ENCODE measurements around the gene PRKAB1.
"Not testable (repeated sequence)": the region's sequence is repeated elsewhere in the genome, so short reads cannot be mapped to it uniquely, and the experiment has no call there.

The PRKAB1 gene

GRCh38 chr12:119686776-119687175 is 18.8 kb downstream of the PRKAB1 start:
- DNase-seq: no peak

DNA sequence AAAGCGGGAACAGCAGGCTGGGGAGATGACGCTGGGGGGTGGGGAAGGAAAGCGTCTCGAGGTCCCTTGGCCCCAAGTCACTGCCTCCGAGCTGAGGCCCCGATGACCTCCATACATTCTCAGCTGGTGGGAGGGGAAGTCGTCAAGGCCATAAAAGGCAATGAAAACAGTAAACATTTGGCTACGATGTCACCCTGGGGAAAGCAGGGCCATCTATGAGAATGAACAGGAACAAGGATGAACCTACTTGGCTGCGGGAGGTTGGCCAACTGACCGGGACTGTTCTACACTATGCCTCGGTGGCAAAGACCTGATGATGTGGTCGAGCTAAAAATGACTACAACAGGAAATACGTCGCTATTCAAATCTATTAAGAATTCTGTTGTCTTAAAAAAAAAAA is 19.5 kb downstream of the PRKAB1 start:
- no peak for DNase-seq

GRCh38 chr12:119687879-119688278 is 19.9 kb downstream of the PRKAB1 start:
- no peak for DNase-seq

GRCh38 chr12:119689935-119690500 is 22.1 kb downstream of the PRKAB1 start:
- DNase-seq: no peak

GRCh38 chr12:119691202-119691810 is 23.4 kb downstream of the PRKAB1 start:
- no peak for DNase-seq

GRCh38 chr12:119692410-119692809 is 24.5 kb downstream of the PRKAB1 start:
- DNase-seq: peak; percentile 92

GRCh38 chr12:119692997-119693396 is 25.1 kb downstream of the PRKAB1 start:
- no peak for DNase-seq

DNA sequence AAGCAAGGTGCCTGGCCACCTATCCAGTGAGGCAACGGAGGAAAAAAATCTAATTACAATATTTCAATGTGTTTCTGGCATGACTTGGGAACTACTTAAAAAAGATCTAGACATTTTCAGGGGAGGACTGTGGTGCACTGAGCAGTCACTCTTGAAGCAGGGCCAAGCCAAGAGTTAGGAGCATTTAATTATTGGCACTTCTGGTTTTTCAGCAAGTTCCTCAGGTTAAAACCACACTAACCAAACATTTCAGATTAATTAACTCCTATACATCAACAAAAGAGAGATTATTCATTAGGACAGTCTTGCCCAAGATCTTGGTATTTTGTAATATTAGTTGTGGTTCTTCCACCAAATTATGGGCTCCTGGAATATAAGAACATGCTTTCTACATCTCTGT is 25.6 kb downstream of the PRKAB1 start:
- no peak for DNase-seq

- DNase-seq: no peak
Observed at GRCh38 chr12:119694111-119694510, 26.2 kb downstream of the PRKAB1 start.

DNA sequence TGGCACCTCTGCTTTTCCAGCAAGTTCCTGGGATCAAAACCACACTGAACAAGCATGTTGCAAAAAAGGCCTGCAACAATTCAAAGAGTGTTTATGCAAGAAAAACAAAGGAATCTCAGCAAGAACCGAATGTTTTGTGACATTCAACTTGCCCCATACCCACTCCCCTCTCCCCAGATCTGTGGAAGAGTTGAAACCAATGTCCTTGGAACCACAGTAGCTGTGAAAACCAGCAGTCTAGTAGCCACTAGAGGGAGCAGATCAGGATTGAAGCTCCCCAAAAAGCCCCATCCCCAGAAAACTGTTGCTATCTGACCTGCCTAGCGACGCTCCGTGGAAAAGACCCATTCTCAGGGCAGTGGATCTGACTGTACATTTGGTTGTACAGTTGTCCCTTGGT is 27.1 kb downstream of the PRKAB1 start:
- DNase-seq: peak; percentile 11

DNA sequence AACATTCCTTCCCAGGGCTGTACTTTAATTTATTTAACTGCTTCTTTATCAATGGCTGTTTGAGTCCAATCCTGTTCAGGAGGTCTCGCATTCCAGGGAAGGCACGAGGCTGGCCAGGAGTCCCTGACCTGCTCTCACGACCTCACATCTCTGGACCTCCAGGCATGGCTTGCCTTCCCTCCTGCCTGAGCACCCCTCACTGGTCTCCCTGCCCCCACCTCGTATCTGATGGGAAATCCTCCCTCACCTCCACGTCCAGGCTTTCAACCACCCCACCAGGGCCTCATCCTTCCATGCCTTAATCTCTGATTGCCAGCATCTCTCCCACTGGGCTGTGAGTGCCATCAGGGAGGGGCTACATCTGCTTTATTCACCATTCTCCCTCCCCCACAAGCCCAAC is 29.0 kb downstream of the PRKAB1 start:
- DNase-seq: no peak

GRCh38 chr12:119699199-119699760 is 31.3 kb downstream of the PRKAB1 start:
- DNase-seq: no peak

- no peak for DNase-seq
Observed at GRCh38 chr12:119700078-119700477, 32.1 kb downstream of the PRKAB1 start.

GRCh38 chr12:119704065-119704747 is 36.3 kb downstream of the PRKAB1 start:
- no peak for DNase-seq

DNA sequence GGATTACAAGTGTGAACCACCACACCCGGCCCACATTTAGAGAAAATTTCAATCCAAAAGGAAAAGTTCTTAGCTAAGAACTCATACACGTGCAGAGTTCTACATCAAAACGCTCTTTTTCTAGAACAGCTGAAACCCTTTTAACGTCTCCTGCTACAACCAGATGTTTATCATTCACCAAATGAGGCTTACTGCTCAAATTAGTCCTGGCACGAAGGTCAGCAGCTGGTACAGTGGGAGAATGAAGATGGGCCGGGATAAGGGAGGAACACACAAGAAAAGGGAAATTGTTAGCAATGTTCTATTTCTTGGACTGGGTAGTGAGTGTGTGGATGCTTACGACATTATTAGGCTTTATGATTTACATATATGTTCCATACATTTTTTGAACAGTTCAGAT is 37.2 kb downstream of the PRKAB1 start:
- DNase-seq: no peak

DNA sequence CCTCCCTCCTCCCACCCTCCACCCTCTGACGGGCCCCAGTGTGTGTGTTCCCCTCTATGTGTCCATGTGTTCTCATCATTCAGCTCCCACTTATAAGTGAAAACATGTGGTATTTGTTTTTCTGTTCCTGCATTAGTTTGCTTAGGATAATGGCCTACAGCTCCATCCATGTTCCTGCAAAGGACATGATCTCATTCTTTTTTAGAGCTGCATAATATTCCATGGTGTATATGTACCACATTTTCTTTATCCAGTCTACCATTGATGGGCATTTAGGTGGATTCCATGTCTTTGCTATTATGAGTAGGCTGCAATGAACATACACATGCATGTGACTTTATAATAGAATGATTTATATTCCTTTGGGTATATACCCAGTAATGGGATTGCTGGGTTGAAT is 38.5 kb downstream of the PRKAB1 start:
- not testable (repeated sequence) for DNase-seq

DNA sequence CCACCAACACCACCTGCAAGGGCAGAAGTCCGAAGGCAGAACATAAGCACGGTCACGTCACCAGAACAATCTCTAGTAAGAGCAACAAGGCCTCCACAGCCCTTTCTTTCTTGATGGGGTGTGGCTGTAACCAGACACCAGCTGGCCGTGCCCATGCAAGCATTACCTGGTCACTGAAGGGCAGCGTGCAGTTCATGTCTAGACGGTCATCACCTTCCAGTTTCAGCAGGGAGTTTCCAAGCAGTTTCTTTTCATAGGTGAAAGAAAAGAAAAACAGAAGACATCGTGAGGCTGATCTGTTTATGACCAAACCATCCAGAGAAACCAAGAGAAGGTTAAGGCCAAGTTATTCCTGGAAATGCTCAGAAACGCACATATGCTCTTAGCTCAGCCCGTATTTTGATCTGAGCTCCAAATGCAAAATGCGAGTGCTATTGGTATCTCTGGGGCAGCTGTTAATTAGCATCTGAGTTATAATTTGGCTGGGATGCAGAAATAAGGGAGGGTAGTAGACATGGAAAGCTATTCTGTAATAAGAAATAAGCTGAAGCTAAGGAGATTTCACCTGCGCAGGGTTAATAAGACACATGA is 42.5 kb downstream of the PRKAB1 start:
- no peak for DNase-seq

GRCh38 chr12:119710965-119711551 is 43.1 kb downstream of the PRKAB1 start:
- no peak for DNase-seq

DNA sequence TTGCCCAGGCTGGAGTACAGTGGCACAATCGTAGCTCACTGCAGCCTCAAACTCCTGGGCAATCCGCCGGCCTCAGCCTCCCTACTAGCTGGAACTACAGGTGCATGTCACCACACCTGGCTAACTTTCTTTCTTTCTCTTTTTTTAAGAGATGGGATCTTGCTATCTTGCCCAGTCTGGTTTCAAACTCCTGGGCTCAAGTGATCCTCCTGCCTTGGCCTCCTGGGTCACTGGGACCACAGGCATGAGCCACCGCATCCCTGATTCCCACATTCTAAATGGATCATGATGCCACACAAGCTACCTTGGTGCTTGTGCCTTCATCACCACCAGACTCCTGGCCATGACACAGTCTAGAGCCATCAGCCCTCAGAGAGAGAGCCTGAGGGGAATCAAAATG is 43.8 kb downstream of the PRKAB1 start:
- DNase-seq: no peak

- DNase-seq: no peak
Observed at GRCh38 chr12:119712721-119713120, 44.8 kb downstream of the PRKAB1 start.

- DNase-seq: no peak
Observed at GRCh38 chr12:119713551-119714031, 45.7 kb downstream of the PRKAB1 start.

DNA sequence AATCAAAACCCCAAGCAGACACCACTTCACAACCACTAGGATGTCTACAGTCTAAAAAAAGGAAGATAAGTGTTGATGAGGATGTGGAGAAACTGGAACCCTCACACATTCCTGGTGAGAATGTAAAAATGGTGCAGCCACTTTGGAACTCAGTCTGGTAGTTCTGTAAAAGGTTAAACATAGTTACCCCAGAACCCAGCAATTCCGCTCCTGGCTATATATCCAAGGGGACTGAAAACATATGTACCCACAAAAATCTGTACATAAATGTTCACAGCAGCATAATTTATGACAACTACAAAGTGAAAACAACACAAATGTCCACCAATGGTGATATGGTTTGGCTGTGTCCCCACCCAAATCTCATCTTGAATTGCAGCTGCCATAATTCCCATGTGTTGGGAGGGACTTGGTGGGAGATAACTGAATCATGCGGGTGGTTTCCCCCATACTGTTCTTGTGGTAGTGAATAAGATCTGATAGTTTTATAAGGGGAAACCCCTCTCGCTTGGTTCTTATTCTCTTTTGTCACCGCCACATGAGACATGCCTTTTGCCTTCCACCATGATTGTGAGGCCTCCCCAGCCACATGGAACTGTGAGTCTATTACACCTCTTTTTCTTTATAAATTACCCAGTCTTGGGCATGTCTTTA is 46.8 kb downstream of the PRKAB1 start:
- no peak for DNase-seq

DNA sequence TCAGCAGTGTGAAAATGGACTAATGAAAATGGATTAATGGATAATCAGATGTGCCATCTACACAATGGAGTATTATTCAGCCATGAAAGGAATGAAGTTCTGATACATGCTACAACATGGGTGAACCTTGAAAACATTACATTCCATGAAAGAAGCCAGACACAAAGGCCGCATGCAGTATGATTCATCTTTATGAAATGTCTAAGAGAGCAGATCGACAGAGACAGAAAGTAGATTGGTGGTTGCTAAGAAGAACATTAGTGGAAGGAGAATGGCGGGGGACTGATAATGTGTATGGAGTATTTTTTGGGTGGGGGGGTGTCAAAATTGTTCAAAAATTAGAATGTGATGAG is 47.3 kb downstream of the PRKAB1 start:
- DNase-seq: no peak

All from NCI-H2171 treated with DMSO at 0.1 percent for 48 hours (cell line).